ENCODE data around the gene ZNF865. TPM values are rescaled to one million over a fixed set of nuclear protein-coding genes. Genes with fewer than 3 reads are reported as not detected.

Gene ZNF865
- total and polyA plus RNA-seq, 2 of the 4 experiments (the other 2 are of a cell fraction) = under 0.01 to 4.6 TPM

DNA sequence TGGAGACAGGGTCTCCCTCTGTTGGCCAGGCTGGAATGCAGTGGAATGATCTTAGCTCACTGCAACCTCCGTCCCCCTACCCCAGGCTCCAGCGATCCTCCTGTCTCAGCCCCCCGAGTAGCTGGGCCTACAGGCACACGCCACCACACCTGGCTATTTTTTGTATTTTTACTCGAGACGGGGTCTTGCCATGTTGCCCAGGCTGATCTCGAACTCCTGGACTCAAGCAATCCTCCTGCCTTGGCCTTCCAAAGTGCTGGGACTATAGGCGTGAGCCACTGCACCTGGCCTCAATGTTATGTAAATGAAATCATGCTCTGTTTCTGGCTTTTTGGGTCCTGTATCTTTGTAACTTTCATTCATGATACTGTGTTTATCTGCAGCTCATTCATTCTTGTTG is 16.7 kb upstream of the ZNF865 start:
- no peak overlapping the region for H2AK5ac ChIP-seq (ENCODE audit: low read depth, low read length)
- no peak overlapping the region for H2BK20ac ChIP-seq (ENCODE audit: low read depth, low read length)
- no peaks in the 10 kb centered on the region for H4K20me1 ChIP-seq (ENCODE audit: insufficient read depth, low read length)
- H3K14ac ChIP-seq (replicated peaks; ENCODE audit: low read depth, low read length) = no peak overlapping the region
- WGBS, 2 experiments (ENCODE audit: extremely low coverage in 2 of 2, insufficient read length in 1 of 2) = 96% methylated on average over 4 of the region's 8 CpGs; no CpG with 5 or more reads in 1 of the 2 experiments
- H2BK120ac ChIP-seq (ENCODE audit: low read depth, low read length) = no peak overlapping the region
- H3K18ac ChIP-seq (ENCODE audit: low read depth, low read length) = no peak overlapping the region
- peaks cover 3% of the 10 kb centered on the region for H3K9me1 ChIP-seq (ENCODE audit: insufficient read depth, low read length)
- intact Hi-C loops (cut with micrococcal nuclease) (no loop called here), dilution Hi-C loops (cut with HindIII; ENCODE audit: low sequenced_read_pairs, unreplicated experiment) (no loop called here), in situ Hi-C loops (cut with MboI; ENCODE audit: low sequenced_read_pairs) (no loop called here)
- BruUV-seq (replicated peaks) = no TSS peak
- no peak overlapping the region for H3K4me2 ChIP-seq (ENCODE audit: low read depth, low read length)
- H4K8ac ChIP-seq (ENCODE audit: low read depth in 2 of 2, low read length in 2 of 2) = no peak overlapping the region
- peaks cover 10% of the 10 kb centered on the region for H3K4me1 ChIP-seq (ENCODE audit: control insufficient read depth, insufficient read depth, low read length)
- H3K36me3 ChIP-seq (ENCODE audit: control insufficient read depth, insufficient read depth, low read length) = peaks cover 19% of the 10 kb centered on the region
- ChIA-PET POLR2A (ENCODE audit: unreplicated experiment) (no interaction called here), CTCF (no interaction called here)
- H3K23ac ChIP-seq (ENCODE audit: low read depth, low read length) = no peak overlapping the region
- no peak overlapping the region for H2AFZ ChIP-seq (replicated peaks; ENCODE audit: low read length, poor library complexity)
- H3K56ac ChIP-seq (ENCODE audit: extremely low read depth, insufficient read depth, low read length) = no peak overlapping the region
- H3K4me3 ChIP-seq (ENCODE audit: insufficient read depth, low read depth, low read length) = no peak overlapping the region
- H2BK15ac ChIP-seq (ENCODE audit: low read depth, low read length) = no peak overlapping the region
- H3K9me3 ChIP-seq (ENCODE audit: control insufficient read depth, insufficient read depth, low read length) = no peaks in the 10 kb centered on the region
- H4K91ac ChIP-seq (ENCODE audit: insufficient read depth, low read depth, low read length) = no peak overlapping the region
- no peak for TF ChIP-seq FOS (IDR thresholded peaks at IDR 0.05; ENCODE audit: low read depth, low read length)
- TF ChIP-seq MXI1 (IDR thresholded peaks at IDR 0.05; ENCODE audit: borderline replicate concordance, low read depth, low read length) = no peak
- no peak for TF ChIP-seq CEBPB (IDR thresholded peaks at IDR 0.05; ENCODE audit: low read depth, low read length)
- TF ChIP-seq, protein P1, sequence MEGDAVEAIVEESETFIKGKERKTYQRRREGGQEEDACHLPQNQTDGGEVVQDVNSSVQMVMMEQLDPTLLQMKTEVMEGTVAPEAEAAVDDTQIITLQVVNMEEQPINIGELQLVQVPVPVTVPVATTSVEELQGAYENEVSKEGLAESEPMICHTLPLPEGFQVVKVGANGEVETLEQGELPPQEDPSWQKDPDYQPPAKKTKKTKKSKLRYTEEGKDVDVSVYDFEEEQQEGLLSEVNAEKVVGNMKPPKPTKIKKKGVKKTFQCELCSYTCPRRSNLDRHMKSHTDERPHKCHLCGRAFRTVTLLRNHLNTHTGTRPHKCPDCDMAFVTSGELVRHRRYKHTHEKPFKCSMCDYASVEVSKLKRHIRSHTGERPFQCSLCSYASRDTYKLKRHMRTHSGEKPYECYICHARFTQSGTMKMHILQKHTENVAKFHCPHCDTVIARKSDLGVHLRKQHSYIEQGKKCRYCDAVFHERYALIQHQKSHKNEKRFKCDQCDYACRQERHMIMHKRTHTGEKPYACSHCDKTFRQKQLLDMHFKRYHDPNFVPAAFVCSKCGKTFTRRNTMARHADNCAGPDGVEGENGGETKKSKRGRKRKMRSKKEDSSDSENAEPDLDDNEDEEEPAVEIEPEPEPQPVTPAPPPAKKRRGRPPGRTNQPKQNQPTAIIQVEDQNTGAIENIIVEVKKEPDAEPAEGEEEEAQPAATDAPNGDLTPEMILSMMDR (conservative IDR thresholded peaks at IDR 0.05; ENCODE audit: low read depth, low read length) = no peak
- no peak for TF ChIP-seq RAD21 (IDR thresholded peaks at IDR 0.05; ENCODE audit: low read length)
- no peak for TF ChIP-seq RFX5 (IDR thresholded peaks at IDR 0.05; ENCODE audit: low read depth, low read length)
- TF ChIP-seq POLR2A (IDR thresholded peaks at IDR 0.05; ENCODE audit: low read depth, low read length) = no peak
- TF ChIP-seq, protein P2, sequence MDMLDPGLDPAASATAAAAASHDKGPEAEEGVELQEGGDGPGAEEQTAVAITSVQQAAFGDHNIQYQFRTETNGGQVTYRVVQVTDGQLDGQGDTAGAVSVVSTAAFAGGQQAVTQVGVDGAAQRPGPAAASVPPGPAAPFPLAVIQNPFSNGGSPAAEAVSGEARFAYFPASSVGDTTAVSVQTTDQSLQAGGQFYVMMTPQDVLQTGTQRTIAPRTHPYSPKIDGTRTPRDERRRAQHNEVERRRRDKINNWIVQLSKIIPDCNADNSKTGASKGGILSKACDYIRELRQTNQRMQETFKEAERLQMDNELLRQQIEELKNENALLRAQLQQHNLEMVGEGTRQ (IDR thresholded peaks at IDR 0.05; ENCODE audit: low read depth, low read length) = no peak
- no peak for TF ChIP-seq RCOR1 (IDR thresholded peaks at IDR 0.05; ENCODE audit: insufficient replicate concordance, low read length)
- no peak for TF ChIP-seq CHD1 (IDR thresholded peaks at IDR 0.05; ENCODE audit: low read depth, low read length)
- TF ChIP-seq MAZ (IDR thresholded peaks at IDR 0.05; ENCODE audit: borderline replicate concordance, low read depth, low read length) = no peak
- TF ChIP-seq, protein P3, sequence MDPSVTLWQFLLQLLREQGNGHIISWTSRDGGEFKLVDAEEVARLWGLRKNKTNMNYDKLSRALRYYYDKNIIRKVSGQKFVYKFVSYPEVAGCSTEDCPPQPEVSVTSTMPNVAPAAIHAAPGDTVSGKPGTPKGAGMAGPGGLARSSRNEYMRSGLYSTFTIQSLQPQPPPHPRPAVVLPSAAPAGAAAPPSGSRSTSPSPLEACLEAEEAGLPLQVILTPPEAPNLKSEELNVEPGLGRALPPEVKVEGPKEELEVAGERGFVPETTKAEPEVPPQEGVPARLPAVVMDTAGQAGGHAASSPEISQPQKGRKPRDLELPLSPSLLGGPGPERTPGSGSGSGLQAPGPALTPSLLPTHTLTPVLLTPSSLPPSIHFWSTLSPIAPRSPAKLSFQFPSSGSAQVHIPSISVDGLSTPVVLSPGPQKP (IDR thresholded peaks at IDR 0.05; ENCODE audit: borderline replicate concordance, low read depth, low read length) = no peak
- TF ChIP-seq MAFK (IDR thresholded peaks at IDR 0.05; ENCODE audit: low read depth, low read length) = no peak
- no peak for TF ChIP-seq NFE2L2 (IDR thresholded peaks at IDR 0.05; ENCODE audit: low read depth, low read length)
- no peak for TF ChIP-seq BHLHE40 (IDR thresholded peaks at IDR 0.05; ENCODE audit: low read depth, low read length)
- TF ChIP-seq SMC3 (IDR thresholded peaks at IDR 0.05; ENCODE audit: low read depth, low read length) = no peak
- ATAC-seq (ENCODE audit: low read depth) (no peak), DNase-seq (no peak)
- no peak overlapping the region for H2BK5ac ChIP-seq (ENCODE audit: low read depth, low read length, poor library complexity, severe bottlenecking)
- no peaks in the 10 kb centered on the region for H3K27me3 ChIP-seq (ENCODE audit: control insufficient read depth, insufficient read depth, low read length)
- no peak overlapping the region for H3K4ac ChIP-seq (ENCODE audit: low read depth, low read length)
- no peak overlapping the region for H3K9ac ChIP-seq (ENCODE audit: low read depth, low read length)
- H2AK9ac ChIP-seq (replicated peaks; ENCODE audit: low read depth, low read length, poor library complexity) = no peak overlapping the region
- no peak overlapping the region for H4K5ac ChIP-seq (ENCODE audit: low read depth, low read length)
- no peak overlapping the region for H3K27ac ChIP-seq (ENCODE audit: insufficient read depth, low read length)
- no peaks in the 10 kb centered on the region; a peak in 1 of 4 replicates for H3K79me1 ChIP-seq (ENCODE audit: low read depth in 1 of 2, low read length in 2 of 2)

Data from IMR-90 (cell line).